KMS-11 (cell line): Measurements from ENCODE around the gene CCNB1.

Experiments
- H2AFZ ChIP-seq: fragments of 200-600 bp; sonication (generic); 2 replicates; pipeline ENCODE4 v1.6.1; 2016; ENCODE audit warnings: antibody characterized with exemption, mixed run types, low read depth
- H3K27ac ChIP-seq: fragments of 200-600 bp; sonication (generic); 2 replicates; pipeline ENCODE4 v1.6.1; 2016; ENCODE audit warnings: mild to moderate bottlenecking, mixed run types
- H3K27me3 ChIP-seq: fragments of 200-600 bp; sonication (generic); 2 replicates; pipeline ENCODE4 v1.6.1; 2017; ENCODE audit warnings: mild to moderate bottlenecking, low read depth, mixed run types, moderate library complexity; ENCODE audit not compliant: insufficient read depth
- H3K36me3 ChIP-seq: fragments of 200-600 bp; sonication (generic); 2 replicates; pipeline ENCODE4 v1.6.1; 2017; ENCODE audit warnings: mild to moderate bottlenecking, mixed run types; ENCODE audit not compliant: insufficient read depth
- H3K4me1 ChIP-seq: fragments of 200-600 bp; sonication (generic); 2 replicates; pipeline ENCODE4 v1.6.1; 2016; ENCODE audit warnings: mild to moderate bottlenecking, low read depth, mixed run types; ENCODE audit not compliant: poor library complexity, severe bottlenecking
- H3K4me2 ChIP-seq: fragments of 200-600 bp; sonication (generic); 2 replicates; pipeline ENCODE4 v1.7.0; 2016; ENCODE audit warnings: mild to moderate bottlenecking, mixed run types
- H3K4me3 ChIP-seq: fragments of 200-600 bp; sonication (generic); IDR thresholded peaks from 2 replicates; pipeline ENCODE4 v1.6.1; 2017; ENCODE audit warnings: low read depth, low read length, mixed read lengths; ENCODE audit not compliant: insufficient read depth
- H3K79me2 ChIP-seq: fragments of 200-600 bp; sonication (generic); 2 replicates; pipeline ENCODE4 v1.6.1; 2016; ENCODE audit warnings: low read depth, mixed run types; ENCODE audit not compliant: insufficient read depth
- H3K9ac ChIP-seq: fragments of 200-600 bp; sonication (generic); 2 replicates; pipeline ENCODE4 v1.6.1; 2016; ENCODE audit warnings: mild to moderate bottlenecking, mixed run types
- H4K20me1 ChIP-seq: fragments of 200-600 bp; sonication (generic); 2 replicates; pipeline ENCODE4 v1.6.1; 2016; ENCODE audit warnings: mild to moderate bottlenecking, mixed run types; ENCODE audit not compliant: insufficient read depth
- CTCF ChIP-seq: fragments of 200-600 bp; sonication (generic); conservative IDR thresholded peaks from 2 replicates; pipeline ENCODE4 v1.6.1; 2017; ENCODE audit warnings: low read depth, mild to moderate bottlenecking, antibody characterized with exemption, low read length, moderate library complexity, mixed read lengths

Gene CCNB1

GRCh38 chr5:69224520-69224919 lies 57.6 kb downstream of the CCNB1 start:
- H4K20me1 ChIP-seq = no peaks in the 10 kb centered on the region
- H3K9ac ChIP-seq = no peak overlapping the region
- no peaks in the 10 kb centered on the region for H3K79me2 ChIP-seq
- no peaks in the 10 kb centered on the region for H3K27me3 ChIP-seq
- H3K27ac ChIP-seq = no peak overlapping the region
- H2AFZ ChIP-seq = no peak overlapping the region
- no peak overlapping the region for H3K4me2 ChIP-seq
- no peaks in the 10 kb centered on the region for H3K4me1 ChIP-seq
- H3K4me3 ChIP-seq = no peak overlapping the region
- no peaks in the 10 kb centered on the region; the same call in 1 of the 2 replicates for H3K36me3 ChIP-seq
- no peak for TF ChIP-seq CTCF

- H3K36me3 ChIP-seq = no peaks in the 10 kb centered on the region; the same call in 1 of the 2 replicates
- H3K9ac ChIP-seq = no peak overlapping the region
- H3K27me3 ChIP-seq = no peaks in the 10 kb centered on the region
- no peaks in the 10 kb centered on the region for H4K20me1 ChIP-seq
- no peaks in the 10 kb centered on the region for H3K4me1 ChIP-seq
- H3K79me2 ChIP-seq = no peaks in the 10 kb centered on the region
- no peak overlapping the region for H3K4me3 ChIP-seq
- no peak overlapping the region for H3K4me2 ChIP-seq
- TF ChIP-seq CTCF = no peak
- no peak overlapping the region for H2AFZ ChIP-seq
- H3K27ac ChIP-seq = no peak overlapping the region
These were observed 58.9 kb downstream of the CCNB1 start for GRCh38 chr5:69225860-69226259.
